NCI-H2029 treated with DMSO at 0.1 percent for 48 hours (cell line): Measurements from ENCODE around the gene RAPGEF4.
"Not testable (repeated sequence)": the region's sequence is repeated elsewhere in the genome, so short reads cannot be mapped to it uniquely, and the experiment has no call there.

Source experiments
- DNase-seq: peaks from one replicate; lab custom pipeline; 2025; lab: John Stamatoyannopoulos, UW

RAPGEF4 gene

GRCh38 chr2:172774302-172774701, 38.7 kb downstream of the RAPGEF4 start:
- no peak for DNase-seq

GRCh38 chr2:172775319-172775718, 39.7 kb downstream of the RAPGEF4 start:
- no peak for DNase-seq

DNA sequence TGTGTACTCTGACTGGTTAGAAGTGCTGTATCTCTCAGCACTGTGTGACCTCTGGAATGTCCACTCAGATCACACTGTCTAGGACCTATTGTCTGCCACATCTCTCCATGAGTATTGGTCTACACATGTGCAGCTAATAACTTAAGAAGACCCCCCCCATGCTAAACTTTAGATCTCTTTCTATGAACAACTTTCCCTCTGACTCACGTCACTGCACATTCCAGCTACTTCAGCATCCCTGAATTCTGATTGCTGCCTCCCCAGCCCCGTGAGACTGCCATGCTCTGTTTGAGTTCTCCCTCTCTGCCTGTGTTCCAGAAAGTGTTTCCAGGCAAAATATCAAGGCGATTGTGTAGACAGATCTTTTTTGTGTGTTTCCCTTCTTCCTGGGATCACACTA, 41.8 kb downstream of the RAPGEF4 start:
- no peak for DNase-seq

GRCh38 chr2:172782506-172783164, 47.0 kb downstream of the RAPGEF4 start:
- DNase-seq: no peak

GRCh38 chr2:172783165-172783898, 47.7 kb downstream of the RAPGEF4 start:
- DNase-seq: no peak

DNA sequence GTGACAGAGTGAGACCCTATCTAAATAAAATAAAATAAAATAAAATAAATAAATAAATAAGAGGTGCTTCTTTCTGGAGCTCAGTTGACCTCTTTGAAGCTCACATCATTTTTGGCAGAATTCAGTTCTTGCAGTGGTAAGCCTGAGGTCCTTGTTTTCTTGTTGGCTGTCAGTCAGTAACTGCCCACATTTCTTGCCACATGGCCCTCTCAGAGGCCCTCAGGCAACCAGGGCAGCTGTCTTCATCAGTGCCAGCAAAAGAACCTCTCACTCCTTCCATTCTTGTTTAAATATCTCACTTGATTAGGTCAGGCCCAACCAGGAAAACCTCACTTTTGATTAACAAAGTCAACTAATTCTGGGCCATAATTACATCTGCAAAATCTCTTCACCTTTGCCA, 53.2 kb downstream of the RAPGEF4 start:
- no peak for DNase-seq

DNA sequence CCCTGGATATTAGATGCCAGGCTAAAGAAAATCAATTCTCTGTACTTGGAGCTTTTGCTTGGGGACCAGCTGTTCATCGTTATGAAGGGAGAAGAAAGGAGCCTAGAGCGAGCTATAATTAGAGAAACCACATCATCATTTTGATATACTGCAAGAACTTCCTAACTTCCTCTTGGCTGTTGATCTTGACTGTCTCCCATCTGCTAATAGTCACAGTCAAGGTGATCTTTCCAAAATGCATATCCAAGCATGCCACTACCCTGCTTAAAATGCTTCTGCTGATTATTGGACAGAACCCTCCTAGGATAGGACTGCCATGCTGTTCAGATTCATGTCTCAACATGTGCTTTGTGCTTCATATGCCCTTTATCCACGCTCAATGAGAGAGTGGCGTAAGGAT, 54.8 kb downstream of the RAPGEF4 start:
- no peak for DNase-seq

GRCh38 chr2:172791953-172792352, 56.3 kb downstream of the RAPGEF4 start:
- DNase-seq: no peak

GRCh38 chr2:172792711-172793110, 57.1 kb downstream of the RAPGEF4 start:
- DNase-seq: no peak

DNA sequence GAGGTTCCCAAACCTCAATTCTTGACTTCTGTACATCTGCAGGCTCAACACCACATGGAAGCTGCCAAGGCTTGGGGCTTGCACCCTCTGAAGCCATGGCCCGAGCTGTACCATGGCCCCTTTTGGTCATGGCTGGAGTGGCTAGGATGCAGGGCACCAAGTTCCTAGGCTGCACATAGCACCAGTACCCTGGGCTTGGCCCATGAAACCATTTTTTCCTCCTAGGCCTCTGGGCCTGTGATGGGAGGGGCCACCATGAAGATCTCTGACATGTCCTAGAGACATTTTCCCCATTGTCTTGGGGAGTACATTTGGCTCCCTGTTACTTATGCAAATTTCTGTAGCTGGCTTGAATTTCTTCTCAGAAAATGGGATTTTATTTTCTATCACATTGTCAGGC, 67.7 kb downstream of the RAPGEF4 start:
- DNase-seq: not testable (repeated sequence)

DNA sequence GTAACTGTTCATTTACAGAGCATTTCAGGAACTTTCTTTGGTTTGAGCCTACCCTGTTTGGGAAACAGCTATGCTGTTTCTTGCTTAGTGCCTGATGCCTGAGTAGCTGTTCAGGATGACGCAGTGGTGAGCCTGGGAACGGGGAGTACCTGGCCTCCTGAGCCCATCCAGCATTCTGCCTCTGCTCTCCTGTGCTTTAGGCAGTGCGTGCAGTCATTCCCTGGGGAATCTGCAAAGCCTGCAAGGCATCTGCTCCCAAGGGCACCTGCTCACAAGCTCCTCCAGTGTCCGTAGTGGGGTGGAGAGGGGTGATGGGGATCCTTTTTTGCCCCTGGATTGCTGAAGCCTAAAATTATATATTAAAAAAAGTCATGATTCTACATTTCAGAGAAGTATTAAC, 68.8 kb downstream of the RAPGEF4 start:
- DNase-seq: no peak

- DNase-seq: peak; percentile 64
These were observed 70.8 kb downstream of the RAPGEF4 start for GRCh38 chr2:172806493-172806892.

- no peak for DNase-seq
These were observed 71.4 kb downstream of the RAPGEF4 start for GRCh38 chr2:172806996-172807395.

GRCh38 chr2:172808156-172808555, 72.5 kb downstream of the RAPGEF4 start:
- DNase-seq: no peak

GRCh38 chr2:172811027-172811426, 75.4 kb downstream of the RAPGEF4 start:
- no peak for DNase-seq

DNA sequence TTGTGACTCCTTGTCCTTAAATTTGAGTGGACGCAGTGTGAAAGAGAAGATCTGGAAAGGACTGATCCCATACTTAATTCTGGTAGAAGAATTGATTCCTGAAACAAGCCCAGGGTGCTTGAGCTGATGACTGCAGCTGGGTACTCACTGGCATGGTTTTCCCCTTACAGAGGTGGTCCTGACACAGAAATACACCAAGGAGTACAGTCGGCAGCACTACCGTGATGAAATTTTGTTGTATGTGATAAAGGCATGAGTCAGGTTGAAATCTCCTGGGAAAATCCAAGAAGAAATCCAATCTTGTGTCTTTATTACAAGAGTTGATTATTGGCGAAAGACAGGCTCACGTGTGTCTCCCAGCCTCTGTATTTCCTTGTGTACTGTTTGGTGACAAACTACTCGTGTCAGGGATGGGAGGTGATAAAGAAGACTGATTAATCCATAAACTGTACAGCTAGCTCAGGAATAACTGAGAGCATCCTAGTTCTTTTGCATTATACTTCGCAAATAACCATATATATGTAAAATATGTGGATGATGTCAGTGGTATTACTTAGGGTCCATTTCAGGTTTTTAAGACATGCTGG, 76.6 kb downstream of the RAPGEF4 start:
- no peak for DNase-seq

- DNase-seq: no peak
These were observed 77.8 kb downstream of the RAPGEF4 start for GRCh38 chr2:172813314-172813888.

GRCh38 chr2:172817411-172817810, 81.8 kb downstream of the RAPGEF4 start:
- DNase-seq: no peak

- no peak for DNase-seq
These were observed 84.3 kb downstream of the RAPGEF4 start for GRCh38 chr2:172819943-172820342.

- DNase-seq: no peak
These were observed 86.0 kb downstream of the RAPGEF4 start for GRCh38 chr2:172821370-172822338.

GRCh38 chr2:172822585-172822984, 86.9 kb downstream of the RAPGEF4 start:
- DNase-seq: no peak
